Stimulated activated naive CD4-positive, alpha-beta T cell treated with Interleukin-2 at 50 U/mL for 16 hours (primary cell): ENCODE data around the gene SLC26A2.

ENCODE experiments used
- DNase-seq: peaks from one replicate; lab custom pipeline; 2025; lab: John Stamatoyannopoulos, UW

Gene SLC26A2

GRCh38 chr5:149961957-149962409, 1.4 kb downstream of the SLC26A2 start:
- DNase-seq, result no peak

- DNase-seq, result no peak
Observed at GRCh38 chr5:149962601-149963300, 2.2 kb downstream of the SLC26A2 start.

- DNase-seq, result no peak
Observed at GRCh38 chr5:149963729-149964128, 3.2 kb downstream of the SLC26A2 start.

GRCh38 chr5:149966946-149967345, 6.4 kb downstream of the SLC26A2 start:
- no peak for DNase-seq

- no peak for DNase-seq
Observed at GRCh38 chr5:149969181-149969930, 8.8 kb downstream of the SLC26A2 start.

GRCh38 chr5:149975409-149975808, 14.9 kb downstream of the SLC26A2 start:
- no peak for DNase-seq

- DNase-seq, result no peak
Observed at GRCh38 chr5:149979896-149980295, 19.3 kb downstream of the SLC26A2 start.

- no peak for DNase-seq
Observed at GRCh38 chr5:149981206-149981605, 20.6 kb downstream of the SLC26A2 start.

GRCh38 chr5:149982505-149982904, 21.9 kb downstream of the SLC26A2 start:
- DNase-seq, result no peak

- DNase-seq, result no peak
Observed at GRCh38 chr5:149988126-149988525, 27.6 kb downstream of the SLC26A2 start.

GRCh38 chr5:149990518-149991376, 30.2 kb downstream of the SLC26A2 start:
- peak; percentile 54 for DNase-seq

GRCh38 chr5:149993471-149993870, 32.9 kb downstream of the SLC26A2 start:
- no peak for DNase-seq

- DNase-seq, result no peak
Observed at GRCh38 chr5:149995385-149996204, 35.0 kb downstream of the SLC26A2 start.

- DNase-seq, result no peak
Observed at GRCh38 chr5:149996205-149996890, 35.8 kb downstream of the SLC26A2 start.

GRCh38 chr5:149998281-149998680, 37.7 kb downstream of the SLC26A2 start:
- no peak for DNase-seq

GRCh38 chr5:149999359-149999758, 38.8 kb downstream of the SLC26A2 start:
- no peak for DNase-seq

- no peak for DNase-seq
Observed at GRCh38 chr5:149999866-150000255, 39.3 kb downstream of the SLC26A2 start.

GRCh38 chr5:150000256-150000989, 39.9 kb downstream of the SLC26A2 start, which contains the start of the genes HMGXB3 and TIGD6:
Gene HMGXB3, plus strand, starts transcription at chr5:150000739. Its CDS starts 4,114 bp downstream, at chr5:150004853.
Gene TIGD6, minus strand, starts transcription at chr5:150000654. Its CDS starts 4,306 bp downstream, at chr5:149996348.
- DNase-seq, result peak; percentile 91

- peak; percentile 32 for DNase-seq
Observed at GRCh38 chr5:150000990-150001659, 40.6 kb downstream of the SLC26A2 start.
